GOT3 (cell line): ENCODE data around the gene TENM4.

Source experiments
- DNase-seq: peaks from one replicate; lab custom pipeline; 2025; ENCODE audit warnings: mixed read lengths; lab: John Stamatoyannopoulos, UW

TENM4 gene

DNA sequence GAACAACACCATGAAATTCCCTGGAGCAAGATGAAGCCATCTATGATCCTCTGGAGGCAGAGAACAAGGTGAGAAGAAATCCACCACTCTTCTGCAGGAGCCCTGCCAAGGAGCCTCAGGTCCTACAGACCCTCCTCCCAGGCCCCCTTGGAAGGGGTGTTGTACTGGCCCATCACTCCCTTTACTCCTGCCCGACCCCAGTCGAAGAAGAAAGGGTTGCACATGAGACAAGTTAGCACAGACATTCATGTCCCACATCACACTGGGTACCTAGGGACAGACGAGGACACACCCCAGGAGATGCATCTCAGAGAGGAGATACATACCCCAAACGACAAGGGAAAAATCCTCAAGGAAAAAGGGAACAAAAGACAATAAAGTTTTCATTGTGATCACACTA is 783.4 kb downstream of the TENM4 start:
- DNase-seq, result no peak

DNA sequence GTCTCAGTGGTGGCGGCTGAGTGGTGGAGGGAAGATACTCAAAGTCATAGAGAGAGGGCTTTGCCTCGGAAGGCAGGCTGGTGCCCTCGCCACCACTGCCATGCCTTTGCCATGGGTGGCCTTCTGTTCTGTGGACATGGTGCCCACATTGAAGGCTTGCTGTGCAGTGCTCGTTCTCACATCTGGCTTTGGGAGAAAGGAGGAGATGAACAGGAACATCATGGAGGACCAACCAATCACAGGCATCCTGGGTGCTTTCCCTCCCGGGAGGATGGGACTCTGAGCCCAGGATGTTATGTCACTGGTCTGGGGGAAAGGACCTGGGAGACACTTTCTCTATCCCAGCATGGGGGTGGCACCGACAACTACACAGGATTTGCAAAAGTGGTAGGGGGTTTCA is 783.8 kb downstream of the TENM4 start:
- DNase-seq, result no peak

DNA sequence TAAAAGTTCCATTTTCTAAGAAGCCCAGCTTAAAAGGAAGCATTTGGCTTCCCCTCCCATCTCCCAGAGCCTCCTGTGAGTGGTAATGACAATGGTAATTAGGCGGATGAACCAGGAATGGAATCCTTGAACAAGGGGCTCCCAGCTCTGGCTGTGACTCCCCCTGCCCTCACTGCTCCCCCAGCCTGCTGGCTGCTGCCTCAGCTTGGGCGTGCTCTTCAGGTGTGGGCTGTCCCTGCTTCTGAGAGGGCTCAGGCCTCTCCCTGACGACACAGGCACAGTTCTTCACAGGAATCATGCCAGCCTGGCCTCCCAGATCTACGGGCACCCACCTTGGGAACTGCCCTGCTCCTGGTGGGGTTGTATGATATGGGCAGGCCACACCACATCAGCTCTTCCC is 784.5 kb downstream of the TENM4 start:
- DNase-seq, result no peak

DNA sequence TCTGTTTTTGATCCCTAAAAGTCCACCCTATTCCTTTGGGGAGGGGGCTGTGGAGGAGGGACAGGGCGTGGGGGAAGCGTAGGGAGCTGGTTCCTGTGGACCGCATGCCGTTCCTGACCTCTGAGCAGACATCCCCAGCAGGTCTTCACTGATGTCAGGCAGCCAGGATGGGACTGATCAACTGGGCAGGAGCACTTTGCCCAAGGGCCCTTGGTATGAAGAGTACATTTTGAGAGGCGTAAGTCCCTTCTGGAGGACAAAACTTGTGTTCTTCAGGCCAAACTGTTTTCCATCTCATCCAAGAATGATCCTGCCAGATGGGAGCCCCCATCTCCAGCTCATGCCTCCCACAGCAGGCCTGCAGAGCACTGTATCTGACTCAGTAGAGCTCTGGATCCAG is 785.3 kb downstream of the TENM4 start:
- no peak for DNase-seq

- no peak for DNase-seq
Measured at GRCh38 chr11:78654866-78655265, 786.0 kb downstream of the TENM4 start.

DNA sequence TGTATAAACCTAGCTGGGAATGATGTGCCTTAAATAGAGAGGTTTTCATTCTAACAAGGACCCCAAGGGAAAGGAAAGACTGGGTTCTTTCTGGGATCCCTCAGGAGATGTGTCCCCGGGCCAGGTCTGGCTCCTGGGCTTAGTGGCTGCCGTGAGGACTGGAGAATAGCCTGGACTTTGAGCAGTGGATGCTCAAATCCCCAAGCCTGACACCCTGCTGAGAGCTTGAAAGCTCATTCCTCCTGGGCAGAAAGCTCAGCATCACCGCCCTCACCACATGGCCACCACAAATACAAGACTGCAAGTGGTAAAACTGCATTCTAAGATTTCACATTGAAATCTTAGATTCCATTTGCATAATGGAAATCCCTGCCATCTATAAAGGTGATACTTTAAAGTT is 786.8 kb downstream of the TENM4 start:
- DNase-seq, result no peak

GRCh38 chr11:78653294-78653909 is 787.4 kb downstream of the TENM4 start:
- no peak for DNase-seq

GRCh38 chr11:78652843-78653239 is 788.0 kb downstream of the TENM4 start:
- DNase-seq, result no peak

DNA sequence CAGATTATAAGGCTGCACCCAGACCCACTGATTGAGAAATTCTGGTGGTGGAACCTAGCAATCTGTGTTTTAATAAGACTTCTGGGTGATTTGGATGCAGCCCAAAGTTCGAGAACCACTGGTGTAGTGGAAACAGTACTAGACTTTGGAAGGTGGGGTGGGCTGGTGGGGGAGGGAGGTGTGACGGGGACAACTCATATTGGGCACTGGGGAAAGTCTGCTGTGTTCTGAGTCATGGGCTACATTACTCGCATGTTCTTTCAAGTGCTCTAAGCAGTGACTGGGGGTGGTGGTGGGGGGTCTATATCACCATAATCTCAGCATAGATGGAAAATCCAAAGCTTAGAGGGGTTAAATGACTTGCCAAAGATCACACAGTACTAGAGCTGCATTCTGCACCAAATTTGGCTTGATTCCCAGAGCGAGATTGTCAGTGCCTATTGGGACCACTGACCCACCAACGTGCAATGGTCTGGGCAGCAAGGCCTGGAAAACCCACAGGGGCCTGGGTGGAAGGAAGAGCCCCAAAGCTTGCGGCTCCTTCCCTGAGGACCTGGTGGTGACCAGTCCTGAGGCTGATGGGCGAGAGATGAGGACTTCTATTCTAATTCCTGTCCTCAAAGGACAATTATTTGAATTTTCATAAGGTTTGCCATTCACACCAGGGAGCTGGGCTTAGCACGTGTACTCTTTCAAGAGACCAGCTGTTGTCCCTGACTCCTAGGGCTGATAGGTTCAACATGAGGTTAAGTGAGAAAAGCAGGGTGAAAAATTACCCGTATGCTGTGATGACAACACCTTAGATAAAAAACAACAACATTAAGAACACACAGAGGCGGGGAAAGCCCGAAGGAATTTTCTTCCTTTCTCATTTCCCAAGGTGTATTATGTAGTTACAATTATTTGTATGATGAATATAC is 788.6 kb downstream of the TENM4 start:
- DNase-seq, result no peak

DNA sequence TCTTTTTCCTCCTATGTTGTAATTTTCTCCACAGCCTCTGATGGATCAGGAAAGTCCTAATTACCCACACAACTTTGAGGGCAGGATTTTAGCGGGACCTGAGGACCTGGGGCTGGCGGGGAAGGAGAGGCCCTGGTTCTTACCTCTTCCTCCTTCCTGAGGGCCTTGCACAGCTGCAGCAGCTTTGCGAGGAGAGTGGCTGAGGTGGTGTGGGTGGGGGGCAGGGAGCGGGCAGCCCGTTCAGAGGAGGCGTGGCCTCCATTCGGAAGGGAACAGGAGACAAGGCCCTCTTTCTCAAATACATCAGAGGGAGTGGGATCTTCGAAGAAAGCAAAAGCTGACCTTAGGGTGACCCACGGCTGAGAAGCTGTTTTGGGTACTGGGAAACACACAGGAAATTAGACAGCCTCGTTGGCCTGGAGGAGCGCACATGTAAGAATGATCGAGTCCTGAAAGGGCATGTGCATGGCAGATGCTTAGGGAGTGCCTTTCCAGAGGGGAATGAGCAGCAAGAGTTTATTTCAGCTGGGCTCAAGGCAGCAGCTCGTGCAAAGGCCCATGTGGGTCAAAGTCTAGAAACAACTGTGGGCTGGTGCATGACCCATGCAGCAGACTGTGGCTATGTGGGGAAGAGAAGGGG is 789.6 kb downstream of the TENM4 start:
- no peak for DNase-seq

GRCh38 chr11:78649361-78650215 is 791.2 kb downstream of the TENM4 start:
- no peak for DNase-seq

DNA sequence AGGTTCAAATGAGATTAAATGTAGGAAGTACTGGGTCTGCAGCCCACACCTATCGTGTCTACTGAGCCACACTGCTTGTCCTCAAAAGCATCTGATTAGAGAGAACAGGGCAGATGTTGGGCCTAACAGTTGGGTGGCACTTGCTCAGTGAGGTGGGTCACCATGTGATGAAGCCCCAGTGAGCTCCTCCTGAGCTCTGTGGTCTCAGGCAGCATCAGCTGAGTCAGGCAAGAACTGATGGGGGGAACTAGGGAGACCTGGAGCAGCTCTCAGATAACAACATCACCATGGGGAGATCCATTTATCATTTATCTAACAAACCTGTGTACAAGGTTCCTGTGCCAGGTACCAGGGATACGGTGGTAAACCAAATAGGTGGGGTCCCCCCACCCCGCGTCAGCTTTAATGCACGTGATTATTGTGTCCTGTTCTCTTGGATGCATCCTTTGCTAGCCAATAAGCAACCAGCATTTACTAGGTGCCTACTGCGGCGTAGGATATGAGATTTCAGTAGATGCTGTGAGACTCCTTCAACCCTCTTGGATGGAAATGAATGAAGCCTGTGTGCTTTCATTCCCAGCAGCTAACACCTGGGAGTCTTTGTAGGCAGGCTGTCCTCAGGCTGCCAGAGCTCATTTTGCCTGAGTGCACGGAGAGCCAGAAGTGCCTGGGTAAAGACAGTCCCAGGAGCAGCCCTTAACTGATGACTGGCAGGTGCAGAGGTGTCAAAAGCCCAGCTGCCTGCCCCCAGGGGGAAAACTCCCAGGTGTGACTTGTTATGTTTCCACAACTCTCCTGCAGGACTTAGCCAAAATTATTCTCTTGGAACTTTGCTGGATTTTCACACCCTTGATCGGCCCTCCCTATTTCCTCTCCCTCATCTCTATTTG is 792.6 kb downstream of the TENM4 start:
- no peak for DNase-seq

GRCh38 chr11:78647266-78647915 is 793.4 kb downstream of the TENM4 start:
- DNase-seq, result no peak

DNA sequence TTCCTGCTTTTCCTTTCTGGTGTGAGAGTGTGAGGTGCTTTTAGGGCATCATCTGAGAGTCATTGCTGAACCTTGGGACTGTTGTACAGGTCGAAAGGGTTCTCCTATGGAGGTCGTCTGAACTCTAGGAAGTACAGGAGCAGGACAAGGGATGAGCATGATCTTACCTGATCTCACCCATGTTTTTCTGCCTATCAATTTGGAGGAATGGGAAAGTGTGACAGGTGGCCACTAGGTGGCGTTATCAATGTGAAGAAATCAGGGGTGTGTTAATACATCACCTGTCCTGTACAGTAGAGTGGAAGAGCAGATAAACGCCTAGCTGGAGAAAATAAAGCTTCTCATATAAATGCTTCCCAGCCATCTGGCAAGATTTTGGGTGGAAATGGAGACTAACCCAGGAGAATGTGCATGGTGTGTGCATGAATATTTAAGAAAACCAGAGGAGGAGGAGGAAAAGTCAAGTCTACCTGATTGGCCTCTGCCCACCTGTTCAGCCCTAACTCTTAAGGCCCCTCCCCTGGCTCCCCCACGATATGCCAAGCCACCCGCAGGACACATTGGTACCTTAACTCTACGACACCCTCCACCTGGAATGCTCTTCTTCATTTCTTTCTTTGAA is 794.2 kb downstream of the TENM4 start:
- DNase-seq, result no peak

DNA sequence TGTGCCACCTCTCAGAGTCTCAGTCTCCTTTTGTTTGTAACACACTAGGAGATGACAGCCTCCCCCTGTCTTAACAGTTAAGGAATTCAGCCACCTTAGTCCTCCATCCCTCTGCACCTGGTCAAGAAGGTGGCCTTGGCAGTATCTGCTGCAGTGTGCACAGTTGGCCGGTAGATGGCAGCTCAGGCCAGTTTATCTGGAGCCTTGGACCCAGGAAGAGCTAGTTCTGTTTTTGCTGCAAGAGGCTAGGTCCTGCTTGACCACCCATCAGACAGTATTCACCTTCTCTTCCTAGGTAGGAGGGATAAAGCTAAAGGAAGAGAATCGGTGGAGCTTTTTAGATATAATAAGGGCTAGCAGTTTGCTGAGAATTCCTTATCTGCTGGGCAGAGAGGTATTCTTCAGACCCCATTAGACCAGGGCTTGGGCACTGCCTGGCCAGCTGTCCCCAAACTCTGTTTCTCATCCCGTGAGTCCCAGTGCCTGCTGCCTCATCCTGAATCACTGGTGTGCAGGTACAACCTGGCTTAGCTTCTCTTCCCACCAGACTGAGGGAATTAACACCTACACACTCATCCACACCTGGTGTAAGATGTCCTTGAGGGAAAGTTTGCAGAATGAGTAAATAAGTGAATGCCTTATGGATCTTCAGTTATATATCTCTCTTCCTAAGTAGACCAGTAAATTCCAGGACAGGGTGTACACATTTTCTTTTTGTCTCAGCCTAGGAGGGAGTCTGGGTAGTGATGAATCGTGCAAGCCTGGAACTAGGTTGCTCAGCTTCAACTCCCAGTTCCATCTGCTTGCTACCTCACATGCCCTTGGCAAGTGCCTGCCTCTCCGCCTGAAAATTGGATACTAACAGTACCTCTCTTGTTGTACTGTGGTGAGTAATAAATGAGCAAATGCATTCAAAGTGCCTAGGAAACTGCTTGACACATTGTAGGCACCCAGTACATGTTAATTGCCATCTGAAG is 795.3 kb downstream of the TENM4 start:
- no peak for DNase-seq

DNA sequence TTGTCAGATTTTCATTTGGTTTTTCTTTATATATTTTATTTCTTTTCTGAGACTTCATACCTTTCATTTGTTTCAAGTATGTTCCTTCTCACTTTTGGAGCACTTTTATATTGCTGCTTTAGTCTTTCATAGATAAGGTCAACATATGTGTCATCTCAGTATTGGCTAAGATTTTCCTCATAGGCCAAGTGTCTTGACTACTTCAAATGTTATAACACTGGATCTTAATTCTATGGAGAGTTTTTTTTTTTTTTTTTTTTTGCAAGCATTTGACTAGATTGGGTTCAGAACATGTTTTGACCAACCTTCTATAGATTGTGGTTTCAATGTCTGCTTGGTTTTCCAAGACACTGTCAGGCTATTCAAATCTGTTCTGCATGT is 797.2 kb downstream of the TENM4 start:
- DNase-seq, result no peak

- DNase-seq, result no peak
Measured at GRCh38 chr11:78642979-78643675, 797.7 kb downstream of the TENM4 start.

DNA sequence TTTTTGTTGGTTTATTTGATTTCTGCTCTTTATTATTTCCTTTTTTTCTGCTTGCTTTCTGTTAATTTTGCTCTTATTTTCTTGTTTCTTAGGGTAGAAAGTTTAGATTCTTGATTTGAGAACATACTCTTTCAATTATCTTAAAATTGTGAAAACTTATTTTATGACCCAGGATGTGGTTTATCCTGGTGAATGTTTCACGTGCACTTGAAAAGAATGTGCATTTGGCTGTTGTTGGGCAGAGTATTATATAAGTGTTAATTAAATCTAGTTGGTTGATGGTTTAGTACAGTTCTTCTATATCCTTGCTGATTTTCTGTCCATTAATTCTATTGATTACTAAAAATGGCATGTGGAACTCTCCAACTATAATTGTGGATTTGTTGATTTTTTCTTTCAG is 799.3 kb downstream of the TENM4 start:
- DNase-seq, result no peak
